Tibial nerve (tissue), 4 donors: ENCODE data around the gene ITGA11. TPM values are rescaled to one million over a fixed set of nuclear protein-coding genes. Genes with fewer than 3 reads are reported as not detected.
A peak's percentile ranks its signal among the peaks of the same experiment; 100 is the strongest.

ENCODE experiments used
- DNase-seq, 2 donors: peaks; one replicate each; pipeline ENCODE4 v3.0.0-alpha.2; 2019; ENCODE audit warnings: low spot score in 2 of 2
- H3K27ac ChIP-seq, 4 donors: fragments of 200-600 bp; sonication (generic) in 3 of 4; one replicate each; pipeline ENCODE4 v1.5.1; 2017 to 2019; ENCODE audit warnings: mild to moderate bottlenecking in 1 of 4
- H3K27me3 ChIP-seq, 2 donors: fragments of 200-600 bp; sonication (generic) in 1 of 2; one replicate each; pipeline versions ENCODE4 v1.5.1 to v1.6.0; 2017 to 2019
- H3K36me3 ChIP-seq, 3 donors: fragments of 200-600 bp; sonication (generic); one replicate each; pipeline ENCODE4 v1.5.1; 2018 to 2019
- H3K4me1 ChIP-seq, 4 donors: fragments of 200-600 bp; sonication (generic) in 3 of 4; one replicate each; pipeline ENCODE4 v1.5.1; 2017 to 2019
- H3K4me3 ChIP-seq, 4 donors: fragments of 200-600 bp; sonication (generic) in 3 of 4; one replicate each; pipeline ENCODE4 v1.5.1; 2017 to 2019; ENCODE audit warnings: mild to moderate bottlenecking in 1 of 4, moderate library complexity in 1 of 4
- H3K9me3 ChIP-seq, 4 donors: fragments of 200-600 bp; sonication (generic) in 3 of 4; one replicate each; pipeline ENCODE4 v1.5.1; 2017 to 2019
- EP300 ChIP-seq, 2 donors: sonication (generic); formaldehyde crosslinking; IDR thresholded peaks; one replicate each; pipeline ENCODE4 v1.6.1; 2017; ENCODE audit warnings: antibody characterized with exemption in 2 of 2, mild to moderate bottlenecking in 1 of 2
- POLR2A ChIP-seq, 2 donors: fragments of 450-650 bp; IDR thresholded peaks; one replicate each; pipeline ENCODE4 v1.6.1; 2017; ENCODE audit warnings: antibody characterized with exemption in 2 of 2, mild to moderate bottlenecking in 2 of 2, moderate library complexity in 2 of 2
- WGBS, 2 donors: methylation state at CpG; one replicate each; pipeline ENCODE4 v1.1.5; 2018; 5-methylcytosine and 5-hydroxymethylcytosine counted together
- total RNA-seq, 4 donors: library from RNA; depleted of rRNA; stranded (reverse); fragments of >200 nt; gene quantifications; one replicate each; pipeline ENCODE4 v1.1.0, GENCODE V29; 2016
- TF ChIP-seq, protein P1 (sequence below), 5 experiments: fragments of 200-600 bp in 3 of 5; fragments of 450-650 bp in 2 of 5; sonication (generic) in 3 of 5; IDR thresholded peaks; one replicate each; pipeline ENCODE4 v1.5.1; 2016 to 2019; ENCODE audit warnings: antibody characterized with exemption in 5 of 5, mild to moderate bottlenecking in 3 of 5, moderate library complexity in 2 of 5

The ITGA11 gene
- total RNA-seq, 4 donors from 2014 or later = 2.7 to 12.1 (median 6.9) TPM

GRCh38 chr15:68340726-68341671 is 91.0 kb downstream of the ITGA11 start:
- Histone ChIP-seq H3K9me3 (no peaks in the 10 kb centered on the region), H3K4me3 (no peak overlapping the region), H3K27ac (peak overlapping the region; percentile 31 to 83 (median 74)), H3K27me3 (no peaks in the 10 kb centered on the region), H3K4me1 (peaks cover 0 to 49% (median 16%) of the 10 kb centered on the region in 4 donors), H3K36me3 (no peaks in the 10 kb centered on the region)
- no peak for DNase-seq
- TF ChIP-seq POLR2A (IDR thresholded peaks at IDR 0.05) (no peak), EP300 (IDR thresholded peaks at IDR 0.05) (peak in 1 of 2 donors; percentile 31)
- 46 to 60% methylated on average over 15 of the region's 15 CpGs for WGBS, 2 donors

GRCh38 chr15:68339481-68339880 is 92.5 kb downstream of the ITGA11 start:
- peak overlapping the region in 1 of 4 donors; percentile 27 for H3K27ac ChIP-seq
- no peaks in the 10 kb centered on the region for H3K27me3 ChIP-seq
- DNase-seq = no peak
- TF ChIP-seq EP300 (IDR thresholded peaks at IDR 0.05) (no peak), POLR2A (IDR thresholded peaks at IDR 0.05) (no peak)
- TF ChIP-seq, protein P1, sequence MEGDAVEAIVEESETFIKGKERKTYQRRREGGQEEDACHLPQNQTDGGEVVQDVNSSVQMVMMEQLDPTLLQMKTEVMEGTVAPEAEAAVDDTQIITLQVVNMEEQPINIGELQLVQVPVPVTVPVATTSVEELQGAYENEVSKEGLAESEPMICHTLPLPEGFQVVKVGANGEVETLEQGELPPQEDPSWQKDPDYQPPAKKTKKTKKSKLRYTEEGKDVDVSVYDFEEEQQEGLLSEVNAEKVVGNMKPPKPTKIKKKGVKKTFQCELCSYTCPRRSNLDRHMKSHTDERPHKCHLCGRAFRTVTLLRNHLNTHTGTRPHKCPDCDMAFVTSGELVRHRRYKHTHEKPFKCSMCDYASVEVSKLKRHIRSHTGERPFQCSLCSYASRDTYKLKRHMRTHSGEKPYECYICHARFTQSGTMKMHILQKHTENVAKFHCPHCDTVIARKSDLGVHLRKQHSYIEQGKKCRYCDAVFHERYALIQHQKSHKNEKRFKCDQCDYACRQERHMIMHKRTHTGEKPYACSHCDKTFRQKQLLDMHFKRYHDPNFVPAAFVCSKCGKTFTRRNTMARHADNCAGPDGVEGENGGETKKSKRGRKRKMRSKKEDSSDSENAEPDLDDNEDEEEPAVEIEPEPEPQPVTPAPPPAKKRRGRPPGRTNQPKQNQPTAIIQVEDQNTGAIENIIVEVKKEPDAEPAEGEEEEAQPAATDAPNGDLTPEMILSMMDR (IDR thresholded peaks at IDR 0.05) = no peak
- 87 to 95% methylated on average over 10 of the region's 10 CpGs for WGBS, 2 donors
- no peaks in the 10 kb centered on the region for H3K9me3 ChIP-seq
- H3K4me3 ChIP-seq = no peak overlapping the region
- H3K36me3 ChIP-seq = no peaks in the 10 kb centered on the region
- peaks cover 0 to 64% (median 21%) of the 10 kb centered on the region in 4 donors for H3K4me1 ChIP-seq

DNA sequence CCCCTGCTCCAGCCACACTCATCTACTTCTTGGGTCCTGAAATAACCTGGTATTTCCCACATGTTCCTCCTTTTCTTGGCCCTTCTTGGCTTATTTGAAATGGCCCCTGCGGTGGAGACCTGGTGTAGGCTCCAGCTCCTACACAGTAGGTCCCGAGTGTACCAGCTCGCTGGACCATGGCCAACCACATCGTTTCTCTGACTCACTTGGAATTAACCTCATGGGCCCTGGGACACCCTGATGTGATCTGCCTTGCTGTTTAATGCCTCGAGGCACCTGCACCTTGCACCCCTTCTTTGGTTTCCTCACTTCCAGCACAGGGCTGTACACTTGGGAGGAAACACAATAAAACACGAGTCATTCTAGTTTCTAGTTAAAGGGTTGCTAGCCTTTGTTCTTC is 94.1 kb downstream of the ITGA11 start:
- WGBS, 2 donors = 40 to 53% methylated on average over 6 of the region's 6 CpGs
- peaks cover 0 to 64% (median 29%) of the 10 kb centered on the region in 4 donors for H3K4me1 ChIP-seq

GRCh38 chr15:68336516-68336915 is 95.4 kb downstream of the ITGA11 start:
- WGBS, 2 donors = 88 to 92% methylated on average over 7 of the region's 7 CpGs
- DNase-seq = no peak
- Histone ChIP-seq H3K36me3 (no peaks in the 10 kb centered on the region), H3K4me1 (peaks cover 0 to 51% (median 18%) of the 10 kb centered on the region in 4 donors), H3K27ac (no peak overlapping the region), H3K27me3 (no peaks in the 10 kb centered on the region), H3K9me3 (no peaks in the 10 kb centered on the region), H3K4me3 (no peak overlapping the region)
- TF ChIP-seq POLR2A (IDR thresholded peaks at IDR 0.05) (no peak), EP300 (IDR thresholded peaks at IDR 0.05) (no peak)
- TF ChIP-seq, protein P1 (IDR thresholded peaks at IDR 0.05) = no peak

More for the DNA sequence above, 94.1 kb downstream of the ITGA11 start:
- no peaks in the 10 kb centered on the region for H3K27me3 ChIP-seq
- H3K4me3 ChIP-seq = no peak overlapping the region
- no peaks in the 10 kb centered on the region for H3K9me3 ChIP-seq
- no peak overlapping the region for H3K27ac ChIP-seq
- no peaks in the 10 kb centered on the region for H3K36me3 ChIP-seq
- TF ChIP-seq POLR2A (IDR thresholded peaks at IDR 0.05) (no peak), EP300 (IDR thresholded peaks at IDR 0.05) (no peak)
- TF ChIP-seq, protein P1 (IDR thresholded peaks at IDR 0.05) = no peak
- DNase-seq = no peak

GRCh38 chr15:68335655-68336054 is 96.3 kb downstream of the ITGA11 start:
- H3K27ac ChIP-seq = peak overlapping the region in 2 of 4 donors; percentile 2 to 56
- no peak overlapping the region for H3K4me3 ChIP-seq
- H3K9me3 ChIP-seq = no peaks in the 10 kb centered on the region
- WGBS, 2 donors = 81 to 86% methylated on average over 11 to 13 of the region's 14 CpGs
- H3K27me3 ChIP-seq = no peaks in the 10 kb centered on the region
- H3K36me3 ChIP-seq = no peaks in the 10 kb centered on the region
- no peak for DNase-seq
- TF ChIP-seq EP300 (IDR thresholded peaks at IDR 0.05) (no peak), POLR2A (IDR thresholded peaks at IDR 0.05) (no peak)
- TF ChIP-seq, protein P1 (IDR thresholded peaks at IDR 0.05) = no peak
- peaks cover 0 to 42% (median 13%) of the 10 kb centered on the region in 4 donors for H3K4me1 ChIP-seq
